Activated effector memory CD4-positive, alpha-beta T cell treated with Interleukin-2 at 50 U/mL for 16 hours (primary cell): ENCODE results near the gene RAB20.

ENCODE experiments used
- DNase-seq: peaks from one replicate; pipeline ENCODE4 v3.0.0-alpha.2; 2020

Gene RAB20

GRCh38 chr13:110525328-110526319, 35.9 kb downstream of the RAB20 start:
- DNase-seq: no peak

GRCh38 chr13:110524541-110525257, 36.8 kb downstream of the RAB20 start:
- no peak for DNase-seq

GRCh38 chr13:110523838-110524540, 37.5 kb downstream of the RAB20 start:
- DNase-seq: no peak

- DNase-seq: no peak
These were observed 38.3 kb downstream of the RAB20 start for GRCh38 chr13:110523180-110523579.

- DNase-seq: no peak
These were observed 38.8 kb downstream of the RAB20 start for GRCh38 chr13:110522721-110523120.

GRCh38 chr13:110521946-110522345, 39.6 kb downstream of the RAB20 start:
- DNase-seq: no peak

- no peak for DNase-seq
These were observed 40.2 kb downstream of the RAB20 start for GRCh38 chr13:110521296-110521680.

- DNase-seq: no peak
These were observed 40.9 kb downstream of the RAB20 start for GRCh38 chr13:110520431-110521295.

GRCh38 chr13:110519506-110519905, 42.0 kb downstream of the RAB20 start:
- DNase-seq: no peak

- DNase-seq: no peak
These were observed 42.5 kb downstream of the RAB20 start for GRCh38 chr13:110519046-110519445.

- no peak for DNase-seq
These were observed 43.0 kb downstream of the RAB20 start for GRCh38 chr13:110518571-110518970.

- no peak for DNase-seq
These were observed 43.3 kb downstream of the RAB20 start for GRCh38 chr13:110518226-110518525.

- DNase-seq: no peak
These were observed 43.9 kb downstream of the RAB20 start for GRCh38 chr13:110517505-110518225.

GRCh38 chr13:110516500-110516899, 45.0 kb downstream of the RAB20 start:
- DNase-seq: no peak

- no peak for DNase-seq
These were observed 49.3 kb downstream of the RAB20 start for GRCh38 chr13:110512198-110512740.

- DNase-seq: no peak
These were observed 49.9 kb downstream of the RAB20 start for GRCh38 chr13:110511509-110512181.

GRCh38 chr13:110509971-110510786, 51.3 kb downstream of the RAB20 start:
- DNase-seq: no peak

GRCh38 chr13:110509478-110509926, 52.0 kb downstream of the RAB20 start:
- DNase-seq: no peak

GRCh38 chr13:110507678-110508381, 53.7 kb downstream of the RAB20 start:
- no peak for DNase-seq
